Neural progenitor cell (in vitro differentiated cells): ENCODE measurements around the gene STXBP5.

Source experiments
- CTCF ChIP-seq: fragments of 200-600 bp; sonication (generic); IDR thresholded peaks from 2 replicates; pipeline ENCODE4 v1.5.1; 2017; ENCODE audit warnings: antibody characterized with exemption, mild to moderate bottlenecking
- EZH2phosphoT487 ChIP-seq: fragments of 200-600 bp; sonication (generic); IDR thresholded peaks from 2 replicates; pipeline ENCODE4 v1.6.1; 2017; ENCODE audit warnings: antibody characterized with exemption

DNA sequence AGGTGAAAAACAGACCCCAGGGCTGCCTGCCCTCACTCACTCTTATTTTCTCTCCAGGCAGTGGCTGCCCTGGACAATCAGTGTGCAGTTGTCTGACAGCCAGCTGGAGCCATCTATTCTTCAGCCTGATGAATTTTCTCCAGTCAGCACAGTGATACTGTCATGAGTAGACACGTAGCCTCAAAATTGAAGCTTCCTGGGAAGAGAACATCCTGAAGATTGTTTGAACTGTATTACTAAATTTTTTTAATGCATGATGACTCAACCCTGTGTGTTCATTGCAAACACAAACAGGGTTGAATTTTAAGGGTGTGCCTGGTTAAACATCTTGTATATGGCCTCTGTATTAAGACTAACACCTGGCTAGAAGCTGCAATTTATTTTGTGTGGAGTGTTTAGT lies 49.8 kb upstream of the STXBP5 start:
- no peak for TF ChIP-seq CTCF
- TF ChIP-seq EZH2phosphoT487 = no peak
